ENCODE results near the gene PNMA6E. TPM values are rescaled to one million over a fixed set of nuclear protein-coding genes. Genes with fewer than 3 reads are reported as not detected.

PNMA6E gene
- total RNA-seq, 2 donors from 2014 or later, result 6.9 TPM; not detected in 1

- 92% methylated on average over 16 of the region's 30 CpGs for WGBS
- Histone ChIP-seq H3K27me3 (replicated peaks; ENCODE audit: insufficient read depth) (no peaks in the 10 kb centered on the region), H3K27ac (no peak overlapping the region), H3K4me3 (no peak overlapping the region), H3K4me1 (replicated peaks) (no peaks in the 10 kb centered on the region), H3K36me3 (no peaks in the 10 kb centered on the region), H3K9me3 (no peaks in the 10 kb centered on the region)
- no peak for TF ChIP-seq POLR2AphosphoS5 (IDR thresholded peaks at IDR 0.05)
- no peak for TF ChIP-seq POLR2A (IDR thresholded peaks at IDR 0.05)
- TF ChIP-seq CTCF (IDR thresholded peaks at IDR 0.05), result no peak
- no peak for DNase-seq (ENCODE audit: low spot score)
- intact Hi-C loops (cut with DNase I), result no loop called here
Observed at GRCh38 chrX:153409414-153410101, 8.4 kb upstream of the PNMA6E start.

GRCh38 chrX:153408871-153409351, 7.8 kb upstream of the PNMA6E start:
- TF ChIP-seq POLR2AphosphoS5 (IDR thresholded peaks at IDR 0.05), result no peak
- TF ChIP-seq POLR2A (IDR thresholded peaks at IDR 0.05), result no peak
- TF ChIP-seq CTCF (IDR thresholded peaks at IDR 0.05), result no peak
- no peak overlapping the region for H3K4me3 ChIP-seq
- no peak for DNase-seq (ENCODE audit: low spot score)
- H3K36me3 ChIP-seq, result no peaks in the 10 kb centered on the region
- no peak overlapping the region for H3K27ac ChIP-seq
- no peaks in the 10 kb centered on the region for H3K27me3 ChIP-seq (replicated peaks; ENCODE audit: insufficient read depth)
- H3K9me3 ChIP-seq, result no peaks in the 10 kb centered on the region
- WGBS, result 95% methylated on average over 4 of the region's 12 CpGs
- H3K4me1 ChIP-seq (replicated peaks), result no peaks in the 10 kb centered on the region
- intact Hi-C loops (cut with DNase I), result no loop called here

- no peak for DNase-seq (ENCODE audit: low spot score)
- Histone ChIP-seq H3K27me3 (replicated peaks; ENCODE audit: insufficient read depth) (no peaks in the 10 kb centered on the region), H3K9me3 (no peaks in the 10 kb centered on the region), H3K4me1 (replicated peaks) (no peaks in the 10 kb centered on the region), H3K27ac (no peak overlapping the region), H3K4me3 (no peak overlapping the region), H3K36me3 (no peaks in the 10 kb centered on the region)
- intact Hi-C loops (cut with DNase I), result no loop called here
- 84% methylated on average over 10 of the region's 10 CpGs for WGBS
- TF ChIP-seq POLR2A (IDR thresholded peaks at IDR 0.05), result no peak
- no peak for TF ChIP-seq POLR2AphosphoS5 (IDR thresholded peaks at IDR 0.05)
- no peak for TF ChIP-seq CTCF (IDR thresholded peaks at IDR 0.05)
Observed at GRCh38 chrX:153408221-153408721, 7.1 kb upstream of the PNMA6E start.

- Histone ChIP-seq H3K27me3 (replicated peaks; ENCODE audit: insufficient read depth) (no peaks in the 10 kb centered on the region), H3K4me1 (replicated peaks) (no peaks in the 10 kb centered on the region), H3K4me3 (no peak overlapping the region), H3K27ac (no peak overlapping the region), H3K9me3 (no peaks in the 10 kb centered on the region), H3K36me3 (no peaks in the 10 kb centered on the region)
- TF ChIP-seq POLR2AphosphoS5 (IDR thresholded peaks at IDR 0.05) (no peak), POLR2A (IDR thresholded peaks at IDR 0.05) (no peak), CTCF (IDR thresholded peaks at IDR 0.05) (no peak)
- intact Hi-C loops (cut with DNase I), result no loop called here
- 68% methylated on average over 3 of the region's 3 CpGs for WGBS
- DNase-seq (ENCODE audit: low spot score), result no peak
Observed at GRCh38 chrX:153407736-153408135, 6.6 kb upstream of the PNMA6E start.

GRCh38 chrX:153406903-153407302, 5.8 kb upstream of the PNMA6E start:
- H3K4me1 ChIP-seq (replicated peaks), result no peaks in the 10 kb centered on the region
- H3K36me3 ChIP-seq, result no peaks in the 10 kb centered on the region
- no peaks in the 10 kb centered on the region for H3K9me3 ChIP-seq
- no peak overlapping the region for H3K4me3 ChIP-seq
- 34% methylated on average over 5 of the region's 7 CpGs for WGBS
- DNase-seq (ENCODE audit: low spot score), result no peak
- H3K27me3 ChIP-seq (replicated peaks; ENCODE audit: insufficient read depth), result no peaks in the 10 kb centered on the region
- no peak overlapping the region for H3K27ac ChIP-seq
- TF ChIP-seq CTCF (IDR thresholded peaks at IDR 0.05) (no peak), POLR2A (IDR thresholded peaks at IDR 0.05) (no peak), POLR2AphosphoS5 (IDR thresholded peaks at IDR 0.05) (no peak)
- intact Hi-C loops (cut with DNase I), result no loop called here

Data from prostate gland (tissue), 2 donors.